ENCODE measurements around the gene C1orf159. TPM values are rescaled to one million over a fixed set of nuclear protein-coding genes. Genes with fewer than 3 reads are reported as not detected.

The C1orf159 gene
- total and polyA plus RNA-seq, 2 donors from 2014 or later = 8.6 to 14.8 TPM

GRCh38 chr1:1094981-1095380, 20.9 kb downstream of the C1orf159 start:
- intact Hi-C loops (cut with DNase I) = no loop called here
- H3K9me3 ChIP-seq (ENCODE audit: control insufficient read depth in 2 of 3, insufficient read depth in 1 of 3, low read length in 3 of 3) = no peaks in the 10 kb centered on the region

GRCh38 chr1:1093610-1093943, 22.3 kb downstream of the C1orf159 start:
- no peak overlapping the region for H3K27ac ChIP-seq (ENCODE audit: low read depth in 2 of 2, low read length in 2 of 2)
- H3K4me3 ChIP-seq (ENCODE audit: low read length in 3 of 3) = no peak overlapping the region
- H3K36me3 ChIP-seq (ENCODE audit: control insufficient read depth in 2 of 3, insufficient read depth in 3 of 3, low read length in 3 of 3) = no peaks in the 10 kb centered on the region
- DNase-seq (peak in 1 of 5 donors; percentile 59), FAIRE-seq (no peak)
- no peaks in the 10 kb centered on the region for H3K4me1 ChIP-seq (ENCODE audit: control insufficient read depth in 2 of 3, insufficient read depth in 2 of 3, low read depth in 1 of 3, low read length in 3 of 3)
- no peak overlapping the region for H3K9ac ChIP-seq (ENCODE audit: low read length in 3 of 3)
- H3K9me3 ChIP-seq (ENCODE audit: control insufficient read depth in 2 of 3, insufficient read depth in 1 of 3, low read length in 3 of 3) = no peaks in the 10 kb centered on the region
- no peak for TF ChIP-seq CTCF (IDR thresholded peaks at IDR 0.05; ENCODE audit: borderline replicate concordance, extremely low read depth, insufficient read depth)
- intact Hi-C loops (cut with DNase I) = no loop called here
- H3K27me3 ChIP-seq (ENCODE audit: control insufficient read depth, insufficient read depth, low read length) = no peaks in the 10 kb centered on the region

More at GRCh38 chr1:1094981-1095380, 20.9 kb downstream of the C1orf159 start:
- DNase-seq (no peak), FAIRE-seq (no peak)
- Histone ChIP-seq H3K4me1 (ENCODE audit: control insufficient read depth in 2 of 3, insufficient read depth in 2 of 3, low read depth in 1 of 3, low read length in 3 of 3) (no peaks in the 10 kb centered on the region), H3K27me3 (ENCODE audit: control insufficient read depth, insufficient read depth, low read length) (no peaks in the 10 kb centered on the region), H3K27ac (ENCODE audit: low read depth in 2 of 2, low read length in 2 of 2) (no peak overlapping the region), H3K4me3 (ENCODE audit: low read length in 3 of 3) (no peak overlapping the region), H3K36me3 (ENCODE audit: control insufficient read depth in 2 of 3, insufficient read depth in 3 of 3, low read length in 3 of 3) (no peaks in the 10 kb centered on the region), H3K9ac (ENCODE audit: low read length in 3 of 3) (no peak overlapping the region)
- no peak for TF ChIP-seq CTCF (IDR thresholded peaks at IDR 0.05; ENCODE audit: borderline replicate concordance, extremely low read depth, insufficient read depth)

GRCh38 chr1:1092894-1093609, 22.8 kb downstream of the C1orf159 start:
- Histone ChIP-seq H3K27me3 (ENCODE audit: control insufficient read depth, insufficient read depth, low read length) (no peaks in the 10 kb centered on the region), H3K9me3 (ENCODE audit: control insufficient read depth in 2 of 3, insufficient read depth in 1 of 3, low read length in 3 of 3) (no peaks in the 10 kb centered on the region), H3K4me1 (ENCODE audit: control insufficient read depth in 2 of 3, insufficient read depth in 2 of 3, low read depth in 1 of 3, low read length in 3 of 3) (no peaks in the 10 kb centered on the region), H3K36me3 (ENCODE audit: control insufficient read depth in 2 of 3, insufficient read depth in 3 of 3, low read length in 3 of 3) (no peaks in the 10 kb centered on the region), H3K4me3 (ENCODE audit: low read length in 3 of 3) (no peak overlapping the region), H3K9ac (ENCODE audit: low read length in 3 of 3) (no peak overlapping the region), H3K27ac (ENCODE audit: low read depth in 2 of 2, low read length in 2 of 2) (no peak overlapping the region)
- FAIRE-seq = no peak
- peak in 1 of 5 donors; percentile 52 for DNase-seq
- TF ChIP-seq CTCF (IDR thresholded peaks at IDR 0.05; ENCODE audit: borderline replicate concordance, extremely low read depth, insufficient read depth) = no peak
- intact Hi-C loops (cut with DNase I) = no loop called here

Data from kidney (tissue), 14 donors.